ENCODE measurements around the gene ANKRD12.

Gene ANKRD12

DNA sequence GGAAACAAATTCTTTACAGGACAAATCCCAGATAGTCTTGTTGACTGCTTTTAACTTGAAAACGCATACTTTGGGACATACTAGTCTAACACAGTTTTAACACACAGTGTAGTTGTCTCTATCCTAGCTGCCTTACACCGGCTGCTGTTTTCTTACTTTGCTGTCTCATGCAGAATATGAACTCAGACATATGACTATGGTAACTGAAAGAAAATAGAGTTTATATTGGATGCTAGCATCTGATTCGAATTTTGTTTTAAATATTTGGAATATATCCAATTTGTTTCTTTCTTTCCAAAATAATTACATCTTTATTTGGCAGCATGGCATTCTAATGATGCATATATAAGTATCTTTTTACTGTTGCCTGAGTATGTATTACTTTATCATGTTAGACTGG, 69.8 kb downstream of the ANKRD12 start:
- CTCF ChIA-PET: no interaction called here
- H3K36me3 ChIP-seq (ENCODE audit: control insufficient read depth in 2 of 2, insufficient read depth in 1 of 2, low read length in 2 of 2): peaks cover under 1 to 8% of the 10 kb centered on the region in 2 experiments
- POLR2A ChIA-PET: no interaction called here

DNA sequence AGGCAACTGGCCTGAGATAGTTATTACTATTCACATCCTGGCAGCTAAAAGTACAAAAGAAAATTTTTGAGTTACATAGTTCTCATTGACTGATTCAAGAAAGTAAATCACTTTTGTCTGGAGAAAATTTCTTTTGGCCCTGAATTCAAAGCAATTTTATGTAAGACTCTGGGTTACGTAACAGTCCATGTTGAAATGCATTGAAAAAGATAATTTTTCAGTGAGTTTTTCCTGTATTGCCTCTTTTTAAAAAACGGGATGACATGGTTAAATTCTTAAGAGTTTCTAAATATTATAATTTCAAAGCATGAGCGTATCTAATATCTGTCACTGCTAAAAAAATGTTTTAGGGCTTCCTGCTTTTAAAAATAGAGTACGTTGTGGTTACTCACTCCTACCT, 72.7 kb downstream of the ANKRD12 start:
- TF ChIP-seq KLF8 (tag by site-specific recombination; IDR thresholded peaks at IDR 0.05) (no peak), ZBTB17 (tag by site-specific recombination; IDR thresholded peaks at IDR 0.05) (no peak), MYNN (tag by site-specific recombination; IDR thresholded peaks at IDR 0.05; ENCODE audit: borderline replicate concordance) (no peak), ZNF768 (tag by site-specific recombination; IDR thresholded peaks at IDR 0.05) (no peak), ZNF394 (tag by site-specific recombination; IDR thresholded peaks at IDR 0.05; ENCODE audit: borderline replicate concordance) (no peak), ZNF629 (tag by site-specific recombination; IDR thresholded peaks at IDR 0.05) (no peak)
- no peak overlapping the region for H3K27ac ChIP-seq (ENCODE audit: extremely low read depth, low read depth, low read length)
- peaks cover 12 to 15% of the 10 kb centered on the region in 2 experiments; a peak in 2 of 3 replicates for H3K36me3 ChIP-seq (ENCODE audit: control insufficient read depth in 2 of 2, insufficient read depth in 1 of 2, low read length in 2 of 2)
- CTCF ChIA-PET: interaction anchor here (0.8 kb wide), 1 partner anchor 135 kb away, joined by 3 read pairs; no protein-coding TSS in a partner anchor
- POLR2A ChIA-PET: no interaction called here
- no peaks in the 10 kb centered on the region for H3K4me1 ChIP-seq (ENCODE audit: control insufficient read depth, insufficient read depth, low read length)
- H3K9me3 ChIP-seq (ENCODE audit: control insufficient read depth, insufficient read depth, low read depth, low read length): no peaks in the 10 kb centered on the region
- H3K4me3 ChIP-seq (ENCODE audit: low read depth, low read length): no peak overlapping the region

More for the DNA sequence above, 69.8 kb downstream of the ANKRD12 start:
- Histone ChIP-seq H3K4me3 (ENCODE audit: low read depth, low read length) (no peak overlapping the region), H3K4me1 (ENCODE audit: control insufficient read depth, insufficient read depth, low read length) (no peaks in the 10 kb centered on the region), H3K27ac (ENCODE audit: extremely low read depth, low read depth, low read length) (no peak overlapping the region), H3K9me3 (ENCODE audit: control insufficient read depth, insufficient read depth, low read depth, low read length) (no peaks in the 10 kb centered on the region)
- TF ChIP-seq ZFHX2 (tag by site-specific recombination; conservative IDR thresholded peaks at IDR 0.05) (no peak), ZSCAN16 (tag by site-specific recombination; IDR thresholded peaks at IDR 0.05) (no peak), BCL11B (tag by site-specific recombination; IDR thresholded peaks at IDR 0.05; ENCODE audit: low read depth) (no peak), ZNF112 (tag by site-specific recombination; IDR thresholded peaks at IDR 0.05) (no peak), ZNF544 (tag by site-specific recombination; IDR thresholded peaks at IDR 0.05) (no peak), ZNF768 (tag by site-specific recombination; IDR thresholded peaks at IDR 0.05) (no peak)
- TF ChIP-seq, protein P1, sequence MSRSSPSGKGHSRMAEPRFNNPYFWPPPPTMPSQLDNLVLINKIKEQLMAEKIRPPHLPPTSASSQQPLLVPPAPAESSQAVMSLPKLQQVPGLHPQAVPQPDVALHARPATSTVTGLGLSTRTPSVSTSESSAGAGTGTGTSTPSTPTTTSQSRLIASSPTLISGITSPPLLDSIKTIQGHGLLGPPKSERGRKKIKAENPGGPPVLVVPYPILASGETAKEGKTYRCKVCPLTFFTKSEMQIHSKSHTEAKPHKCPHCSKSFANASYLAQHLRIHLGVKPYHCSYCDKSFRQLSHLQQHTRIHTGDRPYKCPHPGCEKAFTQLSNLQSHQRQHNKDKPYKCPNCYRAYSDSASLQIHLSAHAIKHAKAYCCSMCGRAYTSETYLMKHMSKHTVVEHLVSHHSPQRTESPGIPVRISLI (tag by site-specific recombination; IDR thresholded peaks at IDR 0.05): no peak

DNA sequence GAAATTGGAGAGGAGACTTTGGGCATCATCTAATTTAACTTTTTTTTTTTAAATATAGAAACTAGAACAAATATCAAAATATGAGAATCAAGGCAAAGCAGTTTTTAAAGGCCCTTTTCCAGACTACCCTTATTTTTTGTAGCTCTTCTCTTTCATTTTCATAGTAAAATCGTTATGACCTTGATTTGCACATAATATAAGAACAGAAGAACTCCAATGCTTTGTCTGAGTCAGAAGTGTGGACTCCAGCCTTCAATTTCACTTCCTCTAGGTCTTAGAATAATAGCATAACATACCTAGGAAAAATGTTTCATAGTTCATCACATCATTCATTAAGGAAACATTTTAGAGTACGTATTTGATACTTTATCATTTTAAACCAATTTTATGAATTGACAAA, 74.4 kb downstream of the ANKRD12 start:
- POLR2A ChIA-PET: no interaction called here
- H3K4me3 ChIP-seq (ENCODE audit: low read depth, low read length): no peak overlapping the region

More for the DNA sequence above, 74.4 kb downstream of the ANKRD12 start:
- TF ChIP-seq, protein P2, sequence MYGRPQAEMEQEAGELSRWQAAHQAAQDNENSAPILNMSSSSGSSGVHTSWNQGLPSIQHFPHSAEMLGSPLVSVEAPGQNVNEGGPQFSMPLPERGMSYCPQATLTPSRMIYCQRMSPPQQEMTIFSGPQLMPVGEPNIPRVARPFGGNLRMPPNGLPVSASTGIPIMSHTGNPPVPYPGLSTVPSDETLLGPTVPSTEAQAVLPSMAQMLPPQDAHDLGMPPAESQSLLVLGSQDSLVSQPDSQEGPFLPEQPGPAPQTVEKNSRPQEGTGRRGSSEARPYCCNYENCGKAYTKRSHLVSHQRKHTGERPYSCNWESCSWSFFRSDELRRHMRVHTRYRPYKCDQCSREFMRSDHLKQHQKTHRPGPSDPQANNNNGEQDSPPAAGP (tag by site-specific recombination; IDR thresholded peaks at IDR 0.05): no peak
- TF ChIP-seq ZFP37 (tag by site-specific recombination; IDR thresholded peaks at IDR 0.05) (no peak), ZNF132 (tag by site-specific recombination; IDR thresholded peaks at IDR 0.05; ENCODE audit: borderline replicate concordance) (no peak)
- TF ChIP-seq, protein P3, sequence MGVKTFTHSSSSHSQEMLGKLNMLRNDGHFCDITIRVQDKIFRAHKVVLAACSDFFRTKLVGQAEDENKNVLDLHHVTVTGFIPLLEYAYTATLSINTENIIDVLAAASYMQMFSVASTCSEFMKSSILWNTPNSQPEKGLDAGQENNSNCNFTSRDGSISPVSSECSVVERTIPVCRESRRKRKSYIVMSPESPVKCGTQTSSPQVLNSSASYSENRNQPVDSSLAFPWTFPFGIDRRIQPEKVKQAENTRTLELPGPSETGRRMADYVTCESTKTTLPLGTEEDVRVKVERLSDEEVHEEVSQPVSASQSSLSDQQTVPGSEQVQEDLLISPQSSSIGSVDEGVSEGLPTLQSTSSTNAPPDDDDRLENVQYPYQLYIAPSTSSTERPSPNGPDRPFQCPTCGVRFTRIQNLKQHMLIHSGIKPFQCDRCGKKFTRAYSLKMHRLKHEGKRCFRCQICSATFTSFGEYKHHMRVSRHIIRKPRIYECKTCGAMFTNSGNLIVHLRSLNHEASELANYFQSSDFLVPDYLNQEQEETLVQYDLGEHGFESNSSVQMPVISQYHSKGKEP (tag by site-specific recombination; IDR thresholded peaks at IDR 0.05): no peak
- no peaks in the 10 kb centered on the region for H3K9me3 ChIP-seq (ENCODE audit: control insufficient read depth, insufficient read depth, low read depth, low read length)
- H3K36me3 ChIP-seq (ENCODE audit: control insufficient read depth in 2 of 2, insufficient read depth in 1 of 2, low read length in 2 of 2): peaks cover 11 to 15% of the 10 kb centered on the region in 2 experiments; a peak in 2 of 3 replicates
- H3K27ac ChIP-seq (ENCODE audit: extremely low read depth, low read depth, low read length): no peak overlapping the region
- CTCF ChIA-PET: interaction anchor here (0.5 kb wide), 1 partner anchor 11 kb away, joined by 3 read pairs; no protein-coding TSS in a partner anchor
- H3K4me1 ChIP-seq (ENCODE audit: control insufficient read depth, insufficient read depth, low read length): no peaks in the 10 kb centered on the region

Data from HEK293 (cell line).